Kasumi-1 (cell line): ENCODE results near the gene PAQR7.

ENCODE experiments used
- DNase-seq, 2 experiments: peaks; one replicate each; lab custom pipeline; 2025; lab: John Stamatoyannopoulos, UW

PAQR7 gene

GRCh38 chr1:25902462-25902861 lies 27.0 kb upstream of the PAQR7 start:
- DNase-seq: no peak

DNA sequence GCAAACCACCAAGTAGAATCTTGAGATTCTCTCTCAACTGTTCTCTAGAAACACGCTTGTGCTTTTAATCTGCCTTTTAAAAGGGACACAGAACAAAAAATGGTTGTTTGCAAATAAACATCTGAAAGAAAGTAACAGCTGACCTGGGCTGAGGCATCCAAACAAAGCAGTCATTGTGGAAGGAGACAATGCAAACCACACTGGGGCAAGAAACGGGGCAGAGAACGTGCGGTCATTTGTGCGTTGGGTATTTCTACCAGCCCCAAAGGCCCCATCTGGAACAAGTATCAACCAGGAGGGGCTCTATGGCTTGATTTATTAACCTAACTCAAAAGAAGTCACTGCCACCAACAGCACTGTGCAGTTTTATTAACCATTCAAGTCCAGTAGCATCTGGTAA lies 24.7 kb upstream of the PAQR7 start:
- no peak for DNase-seq

DNA sequence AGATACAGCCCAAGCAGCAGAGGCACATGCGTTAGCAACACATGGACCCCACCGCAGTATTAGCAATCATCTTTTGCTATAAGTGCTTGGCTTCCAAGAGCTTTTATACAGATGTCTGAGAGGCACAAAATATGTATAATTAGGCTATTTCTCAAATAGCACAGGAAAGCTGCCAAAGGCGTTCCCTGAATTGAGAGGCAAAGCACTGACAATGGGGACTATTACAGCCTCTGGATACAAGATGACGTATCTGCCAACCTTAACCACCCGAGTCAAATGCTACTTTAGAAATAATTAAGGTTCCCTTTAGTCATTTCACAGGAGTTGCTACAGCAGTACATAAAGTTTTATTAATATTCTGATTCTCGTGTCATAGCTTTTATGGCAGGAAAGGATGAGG lies 24.3 kb upstream of the PAQR7 start:
- DNase-seq: no peak

- DNase-seq: no peak
These were observed 22.9 kb upstream of the PAQR7 start for GRCh38 chr1:25898223-25899015.

- no peak for DNase-seq
These were observed 22.2 kb upstream of the PAQR7 start for GRCh38 chr1:25897754-25898153.

GRCh38 chr1:25896266-25896665 lies 20.8 kb upstream of the PAQR7 start:
- peak; percentile 19 to 29 for DNase-seq

- peak; percentile 87 to 95 for DNase-seq
These were observed 20.0 kb upstream of the PAQR7 start for GRCh38 chr1:25895365-25895990.

- DNase-seq: no peak
These were observed 17.6 kb upstream of the PAQR7 start for GRCh38 chr1:25893116-25893515.

DNA sequence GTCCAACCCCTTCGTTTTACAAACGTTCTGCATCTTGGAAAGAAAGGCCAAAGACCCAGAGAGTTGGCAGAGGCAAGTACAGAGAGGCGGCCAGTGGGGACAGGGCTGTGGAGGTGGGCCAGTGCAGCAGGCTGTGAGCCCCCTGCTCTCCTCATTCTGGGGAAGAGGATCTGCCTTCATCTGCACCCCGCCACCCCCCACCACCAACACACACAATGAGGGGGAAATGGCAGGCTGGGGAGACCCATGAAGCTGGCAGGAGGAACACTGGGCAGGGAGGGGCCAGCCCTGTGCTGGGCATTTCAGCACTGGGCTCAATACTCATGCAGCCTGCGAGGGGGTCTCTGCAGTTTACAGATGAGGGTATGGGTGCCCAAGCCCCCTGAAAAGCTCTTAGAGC lies 16.1 kb upstream of the PAQR7 start:
- DNase-seq: no peak

DNA sequence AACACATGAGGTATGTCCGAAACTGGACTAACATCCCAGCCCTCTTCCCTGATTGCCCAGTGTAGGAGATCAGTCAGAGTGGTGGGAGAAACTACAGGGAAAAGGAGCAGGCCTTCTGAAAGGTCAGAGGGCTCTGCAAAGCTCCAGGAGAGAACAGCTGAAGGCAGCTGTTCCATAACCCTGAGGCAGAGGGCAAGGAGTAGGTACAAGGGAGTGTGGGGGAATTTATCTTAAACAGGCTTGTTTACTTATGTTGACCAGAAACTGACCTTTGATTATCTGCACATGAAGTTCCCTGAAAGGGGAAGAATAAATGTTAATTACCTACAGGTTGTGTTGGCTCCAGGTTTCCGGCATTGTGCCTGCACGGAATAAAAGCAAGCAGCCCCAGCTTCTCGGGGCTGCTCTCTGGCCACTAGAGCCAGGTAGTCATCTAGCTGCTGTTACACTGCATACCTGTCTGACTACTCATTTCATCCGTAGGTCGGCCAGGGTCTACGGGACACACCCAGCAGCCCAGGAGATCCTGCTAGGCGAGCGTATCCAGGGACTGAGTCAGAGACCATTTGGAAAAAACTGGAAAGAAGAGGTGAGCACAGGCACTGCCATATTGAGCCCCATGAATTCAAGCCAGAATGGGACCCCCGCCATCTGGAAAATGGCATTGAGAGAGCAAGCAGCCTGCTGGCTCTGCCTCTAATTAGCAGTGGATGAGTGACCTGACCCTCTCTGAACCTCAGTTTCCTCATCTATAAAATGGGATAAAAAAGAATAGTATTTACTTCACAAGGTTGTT lies 14.9 kb upstream of the PAQR7 start:
- DNase-seq: no peak

GRCh38 chr1:25889470-25889869 lies 14.0 kb upstream of the PAQR7 start:
- no peak for DNase-seq

- DNase-seq: no peak
These were observed 13.0 kb upstream of the PAQR7 start for GRCh38 chr1:25888426-25888987.

DNA sequence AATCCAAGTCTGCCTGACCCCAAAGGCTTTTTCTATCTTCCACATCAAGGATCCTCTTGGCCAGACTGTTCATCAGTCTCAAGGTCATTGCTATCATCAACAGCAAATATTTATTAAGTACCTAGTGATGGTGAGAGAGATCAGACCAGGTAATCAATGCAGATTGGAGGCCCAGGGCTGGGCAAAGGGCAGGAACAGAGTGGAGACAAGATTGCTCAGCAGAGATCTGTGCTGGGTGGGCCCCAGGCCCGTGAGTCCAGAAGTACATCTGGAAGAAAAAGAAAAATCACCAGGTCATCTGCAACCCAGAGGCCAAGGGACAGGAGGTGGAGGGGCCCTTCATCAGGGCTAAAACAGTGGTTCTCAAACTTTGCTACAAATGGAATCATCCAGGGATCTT lies 10.1 kb upstream of the PAQR7 start:
- DNase-seq: no peak

DNA sequence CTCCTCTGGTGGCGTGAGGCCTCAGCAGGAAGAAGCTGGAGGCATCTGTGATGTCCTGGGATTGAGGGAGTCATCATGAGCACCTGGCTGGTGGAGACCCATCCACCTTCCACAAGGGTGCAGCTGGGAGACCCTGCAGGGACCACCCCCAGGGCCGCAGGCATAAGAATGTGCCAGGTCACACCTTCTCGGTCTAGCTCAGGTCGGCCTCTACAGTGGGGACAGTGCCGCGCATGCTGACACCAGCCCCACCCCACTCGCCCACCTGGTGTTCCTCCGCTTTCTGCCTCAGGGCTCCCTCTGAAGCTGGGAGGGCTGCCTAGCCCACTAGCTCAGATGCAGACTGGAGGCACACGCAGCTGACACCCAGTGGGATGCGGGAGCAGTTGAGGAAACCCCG lies 5.8 kb upstream of the PAQR7 start:
- no peak for DNase-seq

- DNase-seq: no peak
These were observed 5.0 kb upstream of the PAQR7 start for GRCh38 chr1:25880518-25880917.

GRCh38 chr1:25879675-25880074 lies 4.2 kb upstream of the PAQR7 start:
- no peak for DNase-seq

GRCh38 chr1:25878690-25879089 lies 3.2 kb upstream of the PAQR7 start:
- no peak for DNase-seq

GRCh38 chr1:25877155-25877554 lies 1.6 kb upstream of the PAQR7 start:
- no peak for DNase-seq

DNA sequence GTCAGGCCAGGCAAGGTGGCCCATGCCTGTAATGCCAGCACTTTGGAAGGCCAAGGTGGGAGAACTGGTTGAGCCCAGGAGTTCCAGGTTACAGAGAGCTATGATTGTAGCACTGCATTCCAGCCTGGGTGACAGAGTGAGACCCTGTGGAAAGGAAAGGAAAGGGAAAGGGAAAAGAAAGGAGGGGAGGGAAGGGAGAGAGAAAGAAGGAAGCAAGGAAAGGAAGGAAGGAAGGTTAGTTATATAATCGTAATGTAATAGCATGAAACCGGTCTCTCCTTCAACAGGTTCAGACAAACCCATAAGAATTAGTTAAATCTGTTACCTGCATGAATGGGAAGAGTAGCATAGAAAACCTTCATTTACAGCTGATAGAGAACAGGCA lies 1.2 kb upstream of the PAQR7 start:
- no peak for DNase-seq

- DNase-seq: peak in 1 of 2 experiments; percentile 42
These were observed 566 bp upstream of the PAQR7 start for GRCh38 chr1:25875856-25876692.

DNA sequence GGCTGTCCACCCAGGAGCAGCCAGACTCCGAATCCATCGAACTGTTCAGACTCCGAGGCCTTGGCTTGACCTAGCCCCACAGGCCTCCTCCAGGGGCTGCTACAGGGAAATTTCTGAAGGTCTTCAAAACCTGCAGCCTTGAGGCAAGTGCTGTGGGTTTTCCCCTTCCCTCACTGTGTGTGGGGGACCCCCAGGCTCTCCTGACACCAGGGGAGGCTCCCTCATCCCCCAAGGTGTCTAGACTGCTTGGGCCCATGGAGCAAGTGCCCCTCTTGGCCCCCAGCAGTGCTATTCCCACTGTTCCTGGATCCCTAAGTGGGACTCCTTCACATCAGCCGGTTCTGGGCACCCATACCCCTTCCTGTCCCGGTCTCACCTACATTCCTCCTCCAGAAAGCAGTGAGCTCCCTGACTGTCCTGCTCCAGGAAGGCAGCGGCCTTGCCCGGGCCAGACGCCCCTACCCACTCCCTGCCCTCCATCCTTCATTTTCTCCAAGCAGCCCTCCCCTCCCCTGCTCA lies 814 bp downstream of the PAQR7 start:
- no peak for DNase-seq

DNA sequence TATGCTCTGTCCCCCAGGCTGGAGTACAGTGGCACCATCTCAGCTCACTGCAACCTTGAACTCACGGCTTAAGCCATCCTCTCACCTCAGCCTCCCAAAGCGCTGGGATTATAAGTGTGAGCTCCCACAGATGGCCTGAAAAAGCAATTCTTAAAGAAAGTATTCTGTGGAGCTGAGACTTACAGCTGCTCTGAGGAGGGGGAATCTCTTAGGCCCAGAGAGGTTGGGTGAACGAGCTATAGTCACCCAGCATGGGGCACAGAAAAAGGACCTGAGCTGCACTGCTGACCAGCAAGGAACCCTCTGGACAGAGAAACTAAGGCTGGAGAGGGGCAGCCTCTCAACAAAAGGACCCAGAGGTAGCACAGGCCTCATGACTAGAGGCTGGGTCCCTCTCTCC lies 1.3 kb downstream of the PAQR7 start:
- DNase-seq: no peak
